22Rv1 (cell line): ENCODE results near the gene DPP6.
"Not testable (repeated sequence)": the region's sequence is repeated elsewhere in the genome, so short reads cannot be mapped to it uniquely, and the experiment has no call there.

Experiments
- CTCF ChIP-seq: fragments of 450-650 bp; IDR thresholded peaks from 2 replicates; pipeline ENCODE4 v1.5.1; 2017; ENCODE audit warnings: mild to moderate bottlenecking
- ZFX ChIP-seq: fragments of 450-650 bp; IDR thresholded peaks from 2 replicates; pipeline ENCODE4 v1.6.1; 2017; ENCODE audit warnings: antibody characterized with exemption, borderline replicate concordance

GRCh38 chr7:154053466-154054312 lies 1.5 kb downstream of the DPP6 start:
- not testable (repeated sequence) for TF ChIP-seq CTCF, ZFX
